ENCODE data around the gene FOXO3. TPM values are rescaled to one million over a fixed set of nuclear protein-coding genes. Genes with fewer than 3 reads are reported as not detected.
A peak's percentile ranks its signal among the peaks of the same experiment; 100 is the strongest.
"Not testable (repeated sequence)": the region's sequence is repeated elsewhere in the genome, so short reads cannot be mapped to it uniquely, and the experiment has no call there.

Gene FOXO3
- total RNA-seq, 2 donors from 2014 or later, result 39.9 to 70.0 TPM

DNA sequence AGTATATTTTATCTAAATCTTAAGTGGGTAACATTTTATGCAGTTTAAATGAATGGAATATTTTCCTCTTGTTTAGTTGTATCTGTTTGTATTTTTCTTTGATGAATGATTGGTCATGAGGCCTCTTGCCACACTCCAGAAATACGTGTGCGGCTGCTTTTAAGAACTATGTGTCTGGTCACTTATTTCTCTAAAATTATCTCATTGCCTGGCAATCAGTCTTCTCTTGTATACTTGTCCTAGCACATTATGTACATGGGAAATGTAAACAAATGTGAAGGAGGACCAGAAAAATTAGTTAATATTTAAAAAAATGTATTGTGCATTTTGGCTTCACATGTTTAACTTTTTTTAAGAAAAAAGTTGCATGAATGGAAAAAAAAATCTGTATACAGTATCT, 123.3 kb downstream of the FOXO3 start:
- intact Hi-C loops (cut with DNase I, micrococcal nuclease); ATAC-seq; DNase-seq: not testable (repeated sequence)

DNA sequence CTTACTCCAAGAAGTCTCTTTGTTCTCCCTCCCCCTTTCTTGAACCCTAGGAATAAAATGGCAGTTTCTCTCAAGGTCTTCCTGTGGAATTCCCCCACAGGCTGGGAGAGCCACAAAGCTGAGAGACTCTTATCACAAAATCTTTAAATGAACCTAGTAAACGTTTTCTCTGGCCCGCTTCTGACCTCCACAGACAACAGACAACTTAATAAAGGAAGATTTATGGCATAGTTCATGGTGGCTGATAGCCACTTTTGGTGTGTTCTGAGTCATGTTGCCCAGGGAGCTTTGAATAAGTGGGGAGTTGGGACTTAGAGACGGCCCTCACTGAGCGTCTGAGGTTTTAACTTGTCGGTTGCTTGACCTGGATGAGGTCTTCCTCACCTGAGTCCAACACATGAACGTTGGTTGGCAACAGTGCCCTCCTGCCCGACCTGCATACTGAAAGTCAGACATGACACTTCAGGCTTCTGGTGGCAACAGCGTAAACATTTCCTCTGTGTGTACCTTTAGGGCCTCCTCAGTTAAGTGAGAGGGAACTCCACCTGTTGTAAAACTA, 124.1 kb downstream of the FOXO3 start:
- intact Hi-C loops (cut with DNase I, micrococcal nuclease), result no loop called here
- peak; percentile 87 for ATAC-seq
- DNase-seq, result peak; percentile 46 to 51

DNA sequence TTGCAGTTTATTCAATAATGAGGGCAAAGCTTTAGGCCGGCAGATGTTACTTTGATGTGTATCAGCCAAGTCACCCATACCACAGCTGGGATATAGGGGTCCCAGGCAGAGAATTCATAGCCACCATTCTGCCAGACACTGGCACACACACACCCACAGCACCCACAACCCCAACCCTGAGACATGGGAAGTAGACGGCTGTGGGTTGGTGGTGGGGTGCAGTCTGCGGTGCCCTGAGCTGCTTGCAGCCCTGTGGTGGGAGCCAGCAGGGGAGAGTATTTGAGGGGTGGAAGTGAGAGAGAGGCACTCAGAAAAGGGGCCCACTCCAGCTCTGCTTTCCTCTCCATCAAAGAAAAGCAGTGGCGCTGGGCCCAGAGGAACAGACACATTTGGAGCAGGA, 125.3 kb downstream of the FOXO3 start:
- DNase-seq (no peak), ATAC-seq (no peak)
- intact Hi-C loops (cut with DNase I, micrococcal nuclease), result no loop called here

DNA sequence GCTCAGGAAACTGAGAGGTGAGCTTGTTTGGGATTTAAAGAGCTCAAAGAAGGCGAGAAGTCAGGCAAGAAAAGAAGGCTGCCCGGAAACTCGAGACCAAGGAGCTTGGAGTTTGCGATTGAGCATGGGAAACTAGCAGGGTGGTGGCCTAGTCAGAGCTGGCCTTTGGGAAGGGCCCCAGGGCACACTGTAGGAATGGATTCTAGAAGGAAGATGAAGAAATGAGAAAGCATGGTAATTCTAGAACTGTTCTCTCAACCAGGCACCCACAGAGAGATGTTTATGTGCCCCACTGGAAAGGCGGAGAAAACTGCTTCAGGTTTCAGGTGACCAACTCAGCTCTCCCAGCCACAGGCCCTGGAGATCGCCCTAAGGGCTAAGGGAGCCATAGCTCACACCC, 126.2 kb downstream of the FOXO3 start:
- ATAC-seq, result no peak
- no peak for DNase-seq
- intact Hi-C loops (cut with DNase I, micrococcal nuclease), result no loop called here

DNA sequence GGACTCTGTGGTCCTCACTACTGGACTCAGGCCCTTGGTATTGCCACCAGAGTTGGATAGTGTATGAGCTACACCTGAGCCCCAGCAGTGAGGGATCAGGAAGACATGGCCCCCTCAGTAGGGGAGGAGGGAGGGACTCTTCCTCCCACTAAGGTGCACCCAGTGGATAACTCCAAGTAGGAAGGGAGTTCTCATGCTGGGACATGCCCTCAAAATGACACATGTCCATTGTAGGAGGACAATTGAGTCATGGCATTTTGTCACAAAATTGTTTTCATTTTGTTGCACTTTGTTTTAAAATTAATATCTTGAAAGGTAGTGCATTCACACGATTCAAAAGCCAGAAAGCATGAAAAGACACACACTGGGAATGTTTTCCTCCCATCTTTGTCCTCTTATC, 127.2 kb downstream of the FOXO3 start:
- DNase-seq (no peak), ATAC-seq (no peak)
- intact Hi-C loops (cut with DNase I, micrococcal nuclease), result no loop called here

DNA sequence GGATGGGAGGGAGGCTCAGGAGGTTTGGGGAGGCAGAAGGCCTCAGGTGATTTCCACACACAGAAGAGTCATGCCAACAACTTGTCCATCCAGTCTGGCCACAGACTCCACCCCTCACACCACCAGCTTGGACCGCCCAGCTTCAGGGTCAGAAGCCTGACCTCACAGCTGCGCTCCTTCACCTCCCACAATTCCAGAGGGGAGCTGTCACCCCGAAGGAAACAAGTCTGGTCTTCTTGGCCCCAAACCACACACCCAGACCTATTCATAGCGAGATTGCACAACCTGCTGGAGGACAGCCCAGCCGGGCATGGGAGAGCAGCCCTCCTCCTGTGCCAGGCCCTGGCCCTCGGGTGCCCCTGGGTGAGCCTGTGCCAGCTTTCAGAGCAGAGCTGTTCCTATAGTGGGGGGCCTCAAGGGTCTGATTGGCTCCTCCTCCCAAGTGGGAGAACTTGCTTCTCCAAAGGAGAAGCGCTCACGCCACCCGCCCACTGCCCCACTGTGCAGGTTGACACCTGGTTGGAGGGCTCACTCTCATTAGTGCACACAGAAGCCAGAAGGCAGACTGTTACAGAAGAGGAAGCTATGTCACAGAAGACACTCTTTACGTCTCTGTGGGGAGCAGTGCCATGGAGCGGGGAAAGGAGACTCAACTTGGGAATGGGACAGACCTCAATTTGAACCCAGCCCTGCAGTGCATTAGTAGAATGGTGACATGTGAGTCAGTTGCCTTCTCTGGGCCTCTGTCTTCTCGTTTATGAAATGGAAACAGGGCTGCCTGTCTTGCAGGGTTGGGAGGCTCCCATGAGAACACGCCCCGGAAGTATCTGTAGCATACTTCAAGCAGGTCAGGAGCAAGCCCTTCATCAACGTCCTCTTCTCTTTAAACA, 128.8 kb downstream of the FOXO3 start:
- peak; percentile 35 to 75 for DNase-seq
- ATAC-seq, result peak; percentile 18
- intact Hi-C loops (cut with DNase I, micrococcal nuclease), result no loop called here

DNA sequence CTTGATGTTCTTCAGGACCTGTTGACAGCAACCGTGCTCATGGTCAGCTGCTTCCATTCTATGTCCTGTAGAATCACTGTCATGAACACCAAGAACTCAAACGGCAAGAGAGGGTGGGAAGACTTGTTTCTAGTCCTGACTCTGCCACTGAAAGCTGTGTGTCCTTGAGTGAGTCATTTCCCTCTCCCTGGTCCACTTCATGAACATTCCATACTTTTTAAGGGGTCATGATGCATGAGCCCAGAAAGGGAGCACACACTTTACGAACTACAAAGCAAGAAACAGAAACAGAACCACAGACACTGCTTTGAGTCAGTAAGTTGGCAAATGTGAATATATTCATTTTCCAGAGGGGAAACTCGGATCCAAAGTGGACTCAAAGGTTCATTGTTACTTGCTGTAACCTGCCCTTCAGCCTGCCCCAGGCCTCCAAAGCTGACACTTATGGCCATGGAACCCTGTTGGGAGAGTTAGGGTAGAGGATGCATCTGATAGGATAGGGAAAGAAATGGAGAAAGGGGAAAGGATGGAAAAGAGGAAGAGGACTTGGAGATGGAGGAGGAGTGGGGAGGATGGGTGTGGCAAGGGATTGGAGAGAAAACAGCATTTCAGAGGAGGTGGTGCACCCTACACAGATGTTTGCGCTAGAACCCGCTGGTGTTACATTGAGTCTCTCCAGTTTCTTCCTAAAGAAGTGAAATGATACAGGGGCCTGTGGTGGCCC, 129.8 kb downstream of the FOXO3 start:
- DNase-seq, result no peak
- ATAC-seq, result no peak
- intact Hi-C loops (cut with DNase I, micrococcal nuclease), result no loop called here

DNA sequence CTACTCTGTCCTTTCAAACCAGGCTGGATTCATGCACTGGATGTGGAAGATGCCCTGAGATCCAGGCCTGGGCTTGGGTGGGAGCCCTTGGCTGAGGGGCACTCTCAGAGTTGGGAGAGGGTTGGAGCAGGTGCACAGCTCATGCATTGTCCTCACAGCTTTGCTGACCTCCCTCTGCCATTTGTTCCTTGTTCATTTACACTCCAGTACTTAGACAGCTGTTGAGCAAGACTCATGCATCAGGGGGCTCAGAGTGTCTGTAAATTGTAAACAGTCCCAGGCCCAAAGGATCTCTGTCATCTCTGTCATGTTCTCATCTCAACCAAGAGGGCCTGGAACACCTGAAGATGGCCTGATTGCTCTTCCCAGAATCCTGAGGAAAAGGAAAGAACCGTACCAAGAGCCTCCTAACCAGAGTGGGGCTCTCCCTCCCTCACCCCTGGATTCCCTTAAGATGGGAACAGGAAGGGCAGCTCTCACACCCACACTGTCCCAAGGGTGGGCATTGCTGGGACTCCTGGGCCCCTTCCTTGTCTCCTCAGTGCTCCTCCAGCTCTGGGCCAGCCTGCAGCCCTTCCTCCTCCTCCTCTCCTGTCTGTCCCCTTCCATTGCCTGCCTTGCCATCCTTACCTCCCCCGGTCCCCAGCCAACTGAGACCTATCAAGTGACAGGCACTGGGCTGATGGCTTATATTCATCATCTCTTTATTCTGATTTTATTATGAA, 132.9 kb downstream of the FOXO3 start:
- intact Hi-C loops (cut with DNase I, micrococcal nuclease), result no loop called here
- ATAC-seq, result no peak
- DNase-seq, result no peak

DNA sequence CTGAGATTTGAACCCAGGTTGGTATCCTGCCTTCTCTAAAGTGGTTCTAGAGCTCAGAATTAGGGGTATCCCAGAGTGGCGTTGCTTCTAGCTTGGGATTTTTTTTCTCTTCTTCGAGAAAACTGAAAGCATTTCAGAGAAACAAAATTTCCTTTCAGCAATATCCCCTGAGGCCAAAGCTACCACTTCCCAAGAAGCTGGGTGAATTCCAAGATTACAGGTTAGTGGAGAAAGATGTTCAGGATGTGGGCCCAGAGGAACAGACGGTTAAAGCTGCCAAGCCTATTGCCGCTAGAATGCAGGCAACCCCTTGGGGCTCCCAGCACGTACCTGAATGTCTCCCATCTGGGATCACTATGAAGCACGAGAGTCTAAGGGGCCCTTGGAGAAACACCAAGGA, 134.1 kb downstream of the FOXO3 start:
- ATAC-seq, result no peak
- DNase-seq, result no peak
- intact Hi-C loops (cut with DNase I, micrococcal nuclease), result no loop called here

DNA sequence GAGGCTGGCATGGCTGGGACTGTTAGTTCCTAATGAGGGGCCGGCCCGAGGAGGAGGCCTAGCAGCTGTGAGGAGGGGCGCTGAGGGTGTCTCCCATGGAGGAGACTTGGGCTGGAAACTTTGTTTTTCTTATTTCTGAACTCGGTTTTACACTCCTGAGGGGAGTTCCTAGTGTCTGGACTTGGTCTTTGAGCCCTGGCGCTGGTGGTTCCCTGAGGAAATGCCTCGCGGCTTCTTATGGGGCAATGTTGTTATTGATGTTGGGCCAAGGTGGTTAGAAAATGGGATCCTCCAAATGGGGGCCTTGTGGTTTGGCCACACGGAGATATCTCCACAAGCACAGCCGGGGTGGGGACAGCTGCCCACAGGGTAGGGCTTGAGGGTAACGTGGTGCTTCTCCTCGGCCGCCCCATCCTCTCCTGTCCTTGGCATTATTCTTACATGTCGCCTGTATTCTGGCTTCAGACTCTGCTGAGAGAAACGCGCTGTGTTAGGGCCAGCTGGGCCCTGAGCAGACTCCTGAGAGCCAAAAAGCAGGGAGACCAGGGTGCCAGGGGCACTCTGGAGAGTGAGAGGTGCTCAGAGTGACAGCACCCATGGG, 136.9 kb downstream of the FOXO3 start:
- DNase-seq, result no peak
- ATAC-seq, result no peak
- intact Hi-C loops (cut with DNase I, micrococcal nuclease), result no loop called here

DNA sequence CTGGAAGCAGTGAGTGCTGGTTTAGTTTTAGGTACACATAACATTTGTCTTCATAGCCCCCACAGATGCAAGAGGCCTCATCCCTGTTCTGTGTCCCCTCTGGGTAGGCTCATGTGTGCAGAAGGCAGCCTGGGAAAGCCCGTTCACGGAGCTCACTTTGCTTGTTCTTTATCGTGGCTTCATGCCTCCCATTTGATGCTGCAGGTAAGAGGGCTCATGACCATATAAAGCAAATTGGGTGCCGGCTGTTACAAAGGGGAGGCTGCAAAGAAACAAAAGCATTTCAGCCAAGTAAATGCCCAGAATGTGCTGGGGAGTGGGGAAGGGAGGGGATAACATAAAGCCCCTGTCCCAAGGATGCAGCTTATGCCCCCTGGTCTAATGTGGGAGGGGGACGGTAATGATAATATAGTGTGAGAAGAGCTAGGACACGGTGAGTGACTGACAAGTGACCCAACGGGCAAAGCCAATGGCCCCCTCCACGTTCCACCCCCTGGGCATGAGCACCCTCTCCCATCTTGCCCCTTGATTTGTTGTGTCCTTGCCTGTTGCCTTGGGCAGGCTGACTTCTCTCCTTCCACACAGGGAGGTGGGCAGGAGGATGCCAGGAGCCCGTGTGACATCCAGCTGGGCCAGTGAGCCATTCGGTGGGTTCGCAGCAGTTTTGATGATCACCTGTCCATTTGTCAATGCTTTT, 138.0 kb downstream of the FOXO3 start:
- intact Hi-C loops (cut with DNase I, micrococcal nuclease), result no loop called here
- no peak for ATAC-seq
- DNase-seq, result no peak

DNA sequence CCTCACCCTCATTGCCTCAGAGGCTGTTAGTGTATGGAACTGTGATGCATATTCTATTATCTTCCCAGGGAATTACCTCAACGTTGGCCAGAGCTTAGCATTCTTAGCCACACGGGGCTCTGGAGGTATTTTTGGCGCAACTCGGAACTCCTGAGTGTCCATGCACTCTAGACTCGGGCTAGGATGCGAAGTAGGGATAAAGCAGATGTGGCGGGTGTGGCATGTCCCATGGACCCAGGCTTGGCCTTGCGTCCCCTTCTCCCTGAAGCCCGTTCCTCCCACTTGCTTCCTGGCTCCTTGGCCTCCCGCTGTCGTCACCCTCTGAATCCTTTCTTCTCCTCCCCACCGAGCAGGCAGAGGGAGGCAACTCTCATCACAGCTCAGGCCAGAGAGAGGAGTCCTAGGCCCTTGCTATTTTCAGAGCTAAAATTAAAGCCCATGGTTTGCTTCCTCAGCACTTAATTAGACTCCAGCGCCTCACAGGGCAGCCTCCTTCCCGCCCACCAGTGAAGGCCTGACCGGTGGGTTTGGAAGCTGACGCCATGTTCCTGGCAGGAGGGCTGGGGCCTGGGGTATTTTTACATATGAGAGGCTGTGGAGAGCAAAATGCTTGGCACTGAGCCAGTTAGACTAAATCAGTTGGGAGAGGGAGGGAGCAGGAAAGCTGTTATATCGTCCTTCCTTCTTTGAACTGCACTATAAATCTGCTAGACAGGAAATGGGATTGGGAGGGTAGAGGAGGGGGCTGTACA, 138.7 kb downstream of the FOXO3 start:
- DNase-seq (no peak), ATAC-seq (peak; percentile 48)

DNA sequence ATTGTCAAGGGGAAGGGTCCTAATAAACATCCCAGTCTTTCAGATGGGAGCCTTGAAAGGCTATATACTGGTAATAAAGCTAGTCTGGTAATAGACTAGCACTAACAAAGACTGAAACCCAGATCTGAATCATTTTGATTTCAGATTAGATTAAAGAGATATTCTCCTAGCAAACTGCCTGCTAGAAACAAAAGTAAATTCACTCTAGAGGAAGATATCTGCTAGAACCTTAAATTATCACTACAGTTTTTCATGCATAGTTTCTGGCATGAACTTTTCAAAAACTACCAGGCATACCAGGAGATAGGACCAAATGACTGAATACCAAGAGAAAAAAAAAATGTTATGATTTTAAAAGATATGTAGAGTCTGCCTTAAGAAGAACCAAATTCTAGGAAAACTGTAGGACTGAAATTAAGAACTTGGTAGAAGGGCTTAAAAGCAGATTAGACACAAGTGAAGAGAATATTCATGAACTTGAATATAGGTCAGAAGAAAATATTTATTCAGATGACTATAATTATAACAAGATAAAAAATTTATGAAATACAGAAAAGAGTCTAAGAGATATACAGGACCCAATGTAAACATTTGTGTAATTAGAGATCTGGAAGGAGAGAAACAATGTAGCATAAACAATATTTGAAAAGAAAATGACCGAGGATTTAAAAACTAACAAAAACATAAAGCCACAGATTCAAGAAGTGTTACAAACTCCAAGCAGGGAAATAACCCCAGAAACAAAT, 141.6 kb downstream of the FOXO3 start:
- DNase-seq, result no peak

More for the DNA sequence above, 138.7 kb downstream of the FOXO3 start:
- intact Hi-C loops (cut with DNase I, micrococcal nuclease), result no loop called here

DNA sequence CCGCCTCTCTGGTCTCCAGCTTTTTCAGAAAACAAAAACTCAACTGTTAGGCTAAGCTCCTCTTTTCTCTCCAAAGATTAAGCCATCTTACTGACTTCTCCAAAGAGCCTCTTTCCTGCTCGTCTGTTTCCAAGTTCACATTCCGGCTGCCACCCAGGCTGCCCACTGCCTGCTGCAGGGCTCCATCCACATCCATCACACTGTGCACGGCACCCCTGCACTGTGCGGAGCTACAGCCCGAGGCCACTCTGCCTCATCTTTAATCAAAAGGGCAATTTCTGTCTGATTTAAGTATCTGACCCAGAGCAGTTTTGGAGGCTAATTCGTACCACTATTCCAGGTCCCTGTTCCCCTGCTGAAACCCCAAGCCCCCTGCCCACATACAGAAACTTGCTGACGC, 145.9 kb downstream of the FOXO3 start:
- no peak for ATAC-seq
- intact Hi-C loops (cut with DNase I, micrococcal nuclease), result no loop called here
- no peak for DNase-seq

More for the DNA sequence above, 141.6 kb downstream of the FOXO3 start:
- intact Hi-C loops (cut with DNase I, micrococcal nuclease), result no loop called here
- ATAC-seq, result no peak

DNA sequence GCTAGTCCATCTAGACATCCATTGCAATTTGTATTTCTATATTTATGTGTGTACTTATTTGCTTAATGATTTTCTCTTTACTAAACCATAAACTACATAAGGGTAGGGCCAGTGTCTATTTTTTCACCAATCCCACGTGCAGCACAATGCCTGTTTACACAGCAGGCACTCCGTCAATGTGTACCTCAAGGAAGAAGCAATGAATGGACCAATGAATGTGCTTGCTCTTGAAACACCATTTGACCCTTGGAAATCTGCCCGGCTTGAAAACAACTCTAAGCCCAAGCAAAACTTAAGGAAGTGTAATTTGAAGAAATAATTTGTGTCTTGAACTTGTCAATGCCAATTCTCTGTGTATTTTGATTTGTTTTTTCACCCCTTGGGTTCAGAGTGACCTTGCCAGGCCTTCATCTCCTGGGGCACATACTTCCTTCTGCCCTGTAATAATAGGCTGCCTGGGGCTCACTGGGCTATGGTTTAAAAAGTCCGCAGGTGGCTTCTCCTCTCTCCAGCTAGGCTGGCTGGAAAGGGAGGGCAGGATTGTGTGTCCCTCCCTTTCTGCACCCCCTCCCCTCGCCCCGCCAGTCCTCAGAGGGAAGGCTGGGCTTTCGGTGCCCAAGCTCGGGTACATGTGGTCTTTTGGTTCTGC, 146.7 kb downstream of the FOXO3 start:
- peak; percentile 98 for ATAC-seq
- intact Hi-C loops (cut with DNase I, micrococcal nuclease), result no loop called here
- peak in 1 of 2 donors; percentile 44 for DNase-seq

DNA sequence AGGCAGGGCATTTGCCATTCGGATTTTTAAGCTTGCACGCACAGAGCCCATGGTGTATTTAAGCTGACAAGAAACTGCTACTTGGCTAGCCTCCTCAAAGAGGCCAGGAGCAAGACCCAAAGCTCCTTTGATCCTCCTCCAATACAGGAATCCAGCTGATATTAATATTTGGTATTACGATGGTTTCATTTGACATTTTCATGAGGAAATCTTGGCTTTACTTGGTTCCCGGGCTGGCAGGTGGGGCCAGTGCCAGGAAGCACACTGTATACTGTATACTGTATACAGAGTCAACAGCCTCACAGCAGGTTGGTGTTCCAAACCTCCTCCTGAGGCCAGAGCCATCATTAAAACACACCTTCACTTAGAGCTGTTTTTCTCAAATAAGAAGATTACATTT, 149.3 kb downstream of the FOXO3 start:
- intact Hi-C loops (cut with DNase I, micrococcal nuclease), result no loop called here
- DNase-seq (peak in 1 of 2 donors; percentile 45), ATAC-seq (no peak)
